Brain pericyte (primary cell): ENCODE results near the gene SHISA7.
A peak's percentile ranks its signal among the peaks of the same experiment; 100 is the strongest.

Experiments used
- DNase-seq: peaks from one replicate; pipeline ENCODE4 v3.0.0-alpha.2; 2012; ENCODE audit warnings: low read depth, low spot score

Gene SHISA7

GRCh38 chr19:55443045-55443823, at the start of gene SHISA7:
Gene SHISA7, minus strand, starts transcription at chr19:55443300. Its CDS starts 437 bp downstream, at chr19:55442863.
- DNase-seq = no peak

- no peak for DNase-seq
Observed at GRCh38 chr19:55492362-55492944, 49.4 kb upstream of the SHISA7 start.

DNA sequence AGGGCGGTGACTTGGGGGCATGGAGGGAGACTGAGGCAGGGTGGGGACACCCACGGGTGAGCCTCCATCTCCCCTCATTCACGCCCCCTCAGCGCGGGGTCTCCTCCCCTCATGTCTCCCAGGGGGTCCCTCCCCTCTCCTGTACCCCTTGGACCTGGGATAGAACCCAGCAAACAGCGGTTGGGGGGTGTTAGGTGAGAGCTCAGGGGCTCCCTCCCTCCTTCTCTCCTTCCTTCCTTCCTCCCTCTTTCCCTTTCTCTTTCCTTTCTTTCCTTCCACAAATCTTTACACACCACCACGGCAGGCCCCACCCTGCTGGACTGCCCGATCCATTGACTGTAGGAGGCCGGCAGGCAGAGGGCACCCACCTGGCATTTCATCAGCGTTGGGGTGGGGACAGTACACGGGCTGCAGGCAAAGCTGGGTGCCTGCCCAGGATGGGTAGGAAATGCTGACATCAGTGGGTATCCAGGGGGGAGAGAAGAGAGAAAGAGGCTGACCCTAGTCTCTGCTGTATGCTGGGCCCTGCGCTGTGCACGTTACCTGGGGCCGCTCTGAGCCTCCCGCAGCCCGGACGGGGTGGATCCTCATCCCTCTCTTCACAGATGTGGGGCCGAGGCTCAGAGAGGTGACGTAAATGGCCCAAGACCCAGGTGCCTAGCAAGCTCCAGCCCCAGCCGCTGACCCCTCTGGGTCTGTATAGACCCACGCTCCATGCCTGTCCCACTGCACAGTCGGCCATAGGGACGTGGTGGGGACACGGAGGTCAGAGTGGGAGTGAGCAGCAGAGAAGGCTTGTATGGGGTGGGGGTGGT, 48.7 kb upstream of the SHISA7 start:
- DNase-seq = no peak

DNA sequence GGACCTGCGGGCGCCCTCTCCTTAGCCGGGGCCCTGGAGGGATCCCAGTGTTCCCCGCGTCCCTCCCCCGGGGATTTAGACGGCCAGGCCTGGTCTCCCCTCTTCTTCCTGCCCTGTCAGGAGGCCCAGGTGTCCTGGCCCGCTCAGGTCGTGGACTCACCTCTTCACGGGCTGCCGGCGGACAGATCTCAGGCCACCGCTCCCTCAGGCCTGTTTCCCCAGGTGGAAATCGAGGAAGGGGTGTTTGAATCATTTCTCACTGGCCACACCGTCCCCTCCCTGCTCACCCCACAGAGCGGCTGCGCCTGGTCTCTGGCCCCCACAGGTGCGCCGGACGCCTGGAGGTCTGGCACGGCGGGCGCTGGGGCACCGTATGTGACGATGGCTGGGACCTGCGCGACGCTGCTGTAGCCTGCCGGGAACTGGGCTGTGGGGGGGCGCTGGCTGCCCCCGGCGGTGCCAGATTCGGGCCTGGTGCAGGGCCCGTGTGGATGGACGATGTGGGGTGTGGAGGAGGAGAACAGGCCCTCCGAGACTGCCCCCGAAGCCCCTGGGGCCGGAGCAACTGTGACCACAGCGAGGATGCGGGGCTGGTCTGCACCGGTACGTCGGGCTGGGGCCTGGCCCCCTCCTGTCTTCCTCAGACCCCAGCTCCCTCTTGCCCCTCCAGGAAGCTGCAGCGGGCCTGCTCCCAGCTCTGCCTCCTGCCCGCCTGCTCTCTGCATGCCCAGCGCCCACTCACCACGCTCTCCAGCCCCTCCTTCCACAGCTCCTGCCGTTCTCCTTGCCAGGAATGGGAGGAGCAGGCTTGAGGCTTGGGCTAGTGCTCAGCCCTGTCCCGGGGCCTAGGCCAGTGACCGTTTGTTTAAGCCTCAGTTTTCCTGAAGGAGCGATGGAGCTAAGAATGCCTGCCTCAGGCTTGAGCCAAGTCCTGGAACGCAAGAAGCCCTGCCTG, 47.7 kb upstream of the SHISA7 start:
- no peak for DNase-seq

- no peak for DNase-seq
Observed at GRCh38 chr19:55489711-55490477, 46.8 kb upstream of the SHISA7 start.

GRCh38 chr19:55488986-55489710, 46.0 kb upstream of the SHISA7 start:
- no peak for DNase-seq

DNA sequence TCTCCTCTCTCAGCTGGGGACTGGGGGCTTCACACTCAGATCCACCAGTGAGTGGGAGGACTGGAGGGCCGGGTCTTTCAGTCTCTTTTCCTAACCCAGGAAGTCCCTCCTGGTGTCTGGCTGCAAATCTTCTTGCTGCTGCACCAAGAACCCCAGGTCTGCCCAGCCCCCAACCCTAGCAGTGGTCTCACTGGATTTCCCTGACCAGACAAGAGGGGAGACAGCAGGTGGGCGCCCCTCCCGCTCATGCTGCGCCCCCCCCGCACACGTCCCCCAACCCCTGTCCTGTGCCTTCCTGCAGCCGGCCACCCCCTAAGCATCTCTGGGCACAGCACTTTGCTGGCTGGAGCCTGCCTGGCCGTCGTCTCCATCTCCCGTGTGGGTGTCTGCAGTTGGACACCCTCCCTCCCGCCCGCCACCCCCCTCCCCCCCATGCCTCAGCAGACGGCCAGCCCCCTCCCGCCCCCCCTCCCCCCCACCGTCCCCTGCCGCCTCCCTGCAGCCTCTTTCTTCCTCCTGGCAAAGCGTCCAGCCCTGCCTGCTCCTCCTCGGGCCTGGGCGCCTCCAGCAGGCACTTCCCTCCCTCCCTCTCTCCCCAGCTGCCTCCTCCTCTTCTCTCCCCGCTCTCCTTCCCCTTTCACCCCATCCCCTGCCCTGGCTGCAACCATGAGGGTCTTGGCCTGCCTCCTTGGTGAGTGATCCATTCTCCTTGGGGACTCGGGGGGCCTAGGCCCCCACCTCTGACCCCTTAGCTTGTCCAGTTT, 45.0 kb upstream of the SHISA7 start, which contains the start of gene SSC5D:
Gene SSC5D, plus strand, starts transcription at position 513 of the 764 bp plus-strand sequence. Its CDS starts 154 bp downstream, at position 667.
- DNase-seq = no peak

GRCh38 chr19:55486971-55487923, 44.1 kb upstream of the SHISA7 start:
- DNase-seq = peak; percentile 63

GRCh38 chr19:55486043-55486970, 43.2 kb upstream of the SHISA7 start:
- no peak for DNase-seq

- no peak for DNase-seq
Observed at GRCh38 chr19:55485439-55486011, 42.4 kb upstream of the SHISA7 start.

DNA sequence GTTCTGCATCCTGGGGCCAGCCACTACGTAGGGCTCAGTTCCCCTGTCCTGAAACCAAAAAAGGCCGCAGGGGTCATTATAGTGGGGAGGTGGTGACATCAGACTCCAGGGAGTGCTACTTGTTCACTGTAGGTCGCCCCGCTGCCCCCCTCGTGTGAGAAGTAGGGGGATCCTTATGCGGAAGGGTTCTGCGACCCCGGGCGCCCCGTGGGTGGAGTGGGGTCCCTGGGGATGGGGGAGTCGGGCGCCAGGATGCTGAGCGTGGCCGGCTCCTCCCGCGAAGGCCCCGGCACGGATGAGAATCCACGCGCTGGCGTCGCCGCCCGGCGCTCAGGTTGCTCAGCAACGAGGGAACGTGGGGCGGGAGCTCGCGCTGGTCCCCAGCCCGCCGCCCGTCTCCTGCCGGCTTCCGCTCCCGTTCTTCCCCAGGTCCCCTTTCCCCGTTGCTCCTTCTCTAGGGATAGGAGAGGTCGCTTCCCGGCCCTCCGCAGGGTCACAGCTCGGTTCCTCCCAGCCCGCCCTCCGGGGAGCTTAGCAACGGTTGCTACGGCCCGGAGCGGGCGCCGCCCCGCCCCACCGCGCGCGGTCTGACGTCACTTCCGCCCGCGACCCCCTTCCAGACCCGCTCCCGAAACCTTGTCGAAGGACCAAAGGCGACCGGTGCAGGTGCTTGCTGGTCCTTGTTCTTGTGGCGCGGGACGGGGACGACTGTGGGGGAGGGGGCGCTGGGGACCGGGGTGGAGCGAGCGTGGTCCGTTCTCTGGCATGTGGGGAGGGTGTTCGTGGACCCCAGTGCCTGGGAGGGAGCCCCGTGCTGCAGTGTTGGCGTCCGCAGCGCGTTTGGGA, 41.7 kb upstream of the SHISA7 start, which contains the start of gene NAT14:
Gene NAT14, plus strand, starts transcription at position 596 of the 846 bp plus-strand sequence. CDS start 521 bp downstream, outside the sequence.
- DNase-seq = no peak

DNA sequence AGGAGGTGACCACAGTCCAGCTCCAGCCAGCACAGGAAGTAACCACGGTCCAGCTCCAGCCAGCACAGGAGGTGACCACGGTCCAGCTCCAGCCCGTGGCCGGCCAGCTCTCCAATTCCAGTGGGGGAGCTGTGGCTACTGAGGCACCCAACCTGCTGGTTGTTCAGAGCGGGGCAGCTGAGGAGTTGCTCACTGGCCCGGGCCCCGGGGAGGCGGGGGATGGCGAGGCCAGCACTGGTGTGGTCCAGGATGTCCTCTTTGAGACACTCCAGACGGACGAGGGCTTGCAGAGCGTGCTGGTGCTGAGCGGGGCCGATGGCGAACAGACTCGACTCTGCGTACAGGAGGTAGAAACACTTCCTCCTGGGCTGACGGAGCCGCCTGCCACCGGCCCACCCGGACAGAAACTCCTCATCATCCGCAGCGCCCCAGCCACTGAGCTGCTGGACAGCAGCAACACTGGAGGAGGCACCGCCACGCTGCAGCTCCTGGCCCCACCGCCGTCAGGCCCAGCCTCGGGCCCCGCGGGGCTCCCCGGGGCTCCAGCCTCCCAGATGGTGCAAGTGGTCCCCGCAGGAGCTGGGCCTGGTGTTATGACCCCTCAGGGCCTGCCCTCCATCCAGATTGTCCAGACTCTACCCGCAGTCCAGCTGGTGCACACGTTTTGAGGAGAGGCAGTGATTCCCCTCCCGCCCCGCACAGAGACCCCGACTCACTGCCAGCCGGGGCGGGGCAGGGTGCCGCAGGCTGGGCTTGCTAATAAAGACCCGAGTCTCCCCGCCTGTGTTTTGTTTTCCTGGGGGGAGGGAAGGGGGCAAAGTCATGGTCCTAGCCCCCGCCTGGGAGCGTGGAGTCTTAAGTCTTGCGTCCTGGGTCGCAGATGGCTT, 40.8 kb upstream of the SHISA7 start:
- DNase-seq = no peak

GRCh38 chr19:55482967-55483705, 40.0 kb upstream of the SHISA7 start:
- no peak for DNase-seq
